ENCODE measurements around the gene FSIP1.

FSIP1 gene

GRCh38 chr15:39589815-39590644 lies 192.6 kb downstream of the FSIP1 start:
- TF ChIP-seq CTCF (IDR thresholded peaks at IDR 0.05; ENCODE audit: extremely low read depth, missing control alignments): no peak

GRCh38 chr15:39589193-39589814 lies 193.3 kb downstream of the FSIP1 start:
- TF ChIP-seq CTCF (IDR thresholded peaks at IDR 0.05; ENCODE audit: extremely low read depth, missing control alignments): no peak
- no peak for DNase-seq (ENCODE audit: low spot score)

More at GRCh38 chr15:39589815-39590644, 192.6 kb downstream of the FSIP1 start:
- DNase-seq (ENCODE audit: low spot score): no peak

GRCh38 chr15:39588531-39589192 lies 194.0 kb downstream of the FSIP1 start:
- DNase-seq (ENCODE audit: low spot score): no peak
- no peak for TF ChIP-seq CTCF (IDR thresholded peaks at IDR 0.05; ENCODE audit: extremely low read depth, missing control alignments)

GRCh38 chr15:39587731-39588530 lies 194.7 kb downstream of the FSIP1 start:
- no peak for DNase-seq (ENCODE audit: low spot score)
- TF ChIP-seq CTCF (IDR thresholded peaks at IDR 0.05; ENCODE audit: extremely low read depth, missing control alignments): no peak

- no peak for DNase-seq (ENCODE audit: low spot score)
- no peak for TF ChIP-seq CTCF (IDR thresholded peaks at IDR 0.05; ENCODE audit: extremely low read depth, missing control alignments)
Measured at GRCh38 chr15:39587096-39587721, 195.4 kb downstream of the FSIP1 start.

- no peak for DNase-seq (ENCODE audit: low spot score)
Measured at GRCh38 chr15:39586387-39587095, 196.1 kb downstream of the FSIP1 start.

More at GRCh38 chr15:39586387-39587095, 196.1 kb downstream of the FSIP1 start:
- no peak for TF ChIP-seq CTCF (IDR thresholded peaks at IDR 0.05; ENCODE audit: extremely low read depth, missing control alignments)
